ENCODE measurements around the gene SLC43A1. TPM values are rescaled to one million over a fixed set of nuclear protein-coding genes. Genes with fewer than 3 reads are reported as not detected.

The SLC43A1 gene
- total and polyA plus RNA-seq, 2 experiments from 2014 or later: 19.6 to 49.7 TPM

DNA sequence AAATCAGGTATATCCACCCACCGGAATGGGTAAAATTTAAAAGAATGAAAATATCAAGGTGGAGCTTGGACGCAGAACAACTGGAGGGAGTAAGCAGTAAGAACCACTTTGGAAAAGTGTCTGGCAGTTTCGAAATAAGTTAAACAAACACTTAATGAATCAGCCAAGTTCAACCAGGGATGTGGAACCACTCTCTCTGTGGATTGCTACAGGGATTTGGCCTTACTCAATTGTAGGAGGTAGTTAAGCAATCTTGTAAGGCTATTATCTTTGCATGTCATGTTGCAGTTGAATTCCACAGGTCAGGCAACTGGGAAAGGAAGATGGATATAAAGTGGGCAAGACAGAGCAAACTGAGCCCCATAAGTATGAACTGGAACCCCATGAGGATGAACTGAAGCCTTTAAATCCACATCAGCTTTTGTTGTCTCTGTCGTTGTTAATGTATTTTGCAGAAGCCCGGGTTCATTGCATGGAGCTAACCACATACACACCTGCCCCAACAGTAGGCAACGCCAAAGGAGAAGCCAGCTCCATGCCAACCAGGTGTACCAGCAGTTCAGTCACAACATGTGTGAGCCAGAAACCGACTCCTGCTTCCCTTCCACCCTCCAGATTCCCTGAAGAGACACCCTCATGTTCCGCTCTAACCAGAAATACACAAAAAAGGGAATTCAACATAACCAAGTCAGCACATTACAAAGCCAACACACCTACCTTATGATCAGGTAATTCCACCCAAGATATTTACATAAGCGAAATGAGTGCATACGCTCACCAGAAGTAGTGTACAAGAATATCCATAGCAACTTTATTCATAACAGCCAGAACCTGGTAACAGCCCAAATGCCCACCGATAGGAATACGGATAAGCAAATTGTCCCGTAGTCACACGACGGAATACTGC, 80.6 kb downstream of the SLC43A1 start:
- no peaks in the 10 kb centered on the region for H3K27me3 ChIP-seq (ENCODE audit: insufficient read depth)
- no peak overlapping the region for H3K4me3 ChIP-seq
- H3K27ac Mint-ChIP-seq: no peak overlapping the region
- no peak overlapping the region for H2AFZ ChIP-seq
- DNase-seq (ENCODE audit: low spot score) (no peak), ATAC-seq (no peak)
- no peaks in the 10 kb centered on the region; the same call in 2 of the 3 replicates for H3K9me3 Mint-ChIP-seq
- H4K20me1 ChIP-seq (replicated peaks; ENCODE audit: insufficient read depth): no peaks in the 10 kb centered on the region
- H3K36me3 ChIP-seq (ENCODE audit: insufficient read depth): no peaks in the 10 kb centered on the region
- H3K36me3 Mint-ChIP-seq (ENCODE audit: low read depth): no peaks in the 10 kb centered on the region
- H3K4me1 ChIP-seq (ENCODE audit: insufficient read depth): no peaks in the 10 kb centered on the region
- H3F3A ChIP-seq (replicated peaks; ENCODE audit: low read depth): no peaks in the 10 kb centered on the region
- H3K4me2 ChIP-seq: no peak overlapping the region
- no peaks in the 10 kb centered on the region for H3K4me1 Mint-ChIP-seq
- H3K79me2 ChIP-seq (replicated peaks; ENCODE audit: insufficient read depth): no peaks in the 10 kb centered on the region
- no peak overlapping the region for H3K27ac ChIP-seq (ENCODE audit: low read depth)
- H3K9me2 ChIP-seq (ENCODE audit: insufficient read depth): no peaks in the 10 kb centered on the region
- H3K4me3 Mint-ChIP-seq: no peak overlapping the region
- TF ChIP-seq ETS1 (IDR thresholded peaks at IDR 0.05): no peak
- H3K27me3 Mint-ChIP-seq (ENCODE audit: insufficient read depth, low read depth, poor library complexity): peaks cover 3% of the 10 kb centered on the region

Small RNA genes within 50 kb of the gene (small RNA-seq; reads per million reads assigned to genes)
- gene RN7SL605P (ENCODE audit: low replicate concordance) (not detected), gene RNA5SP341 (ENCODE audit: low replicate concordance) (not detected)

Other genes starting within 250 kb of the SLC43A1 start
- 61.0 and 72.2 TPM in 2 replicates for gene TNKS1BP1, start 190.8 kb downstream of the SLC43A1 start, total RNA-seq (2014; rRNA removed; shearing (Covaris generic))
- gene TNKS1BP1, start 190.8 kb downstream of the SLC43A1 start, polyA plus RNA-seq (2016; fragmentation: Nextera tagmentation; extraction: Ambion mirVana): 64.2 and 72.9 TPM in 2 replicates
- 210 and 216 TPM in 2 replicates for gene SSRP1, start 179.8 kb downstream of the SLC43A1 start, total RNA-seq (2014; rRNA removed; shearing (Covaris generic))
- 205 and 225 TPM in 2 replicates for gene SSRP1, start 179.8 kb downstream of the SLC43A1 start, polyA plus RNA-seq (2016; fragmentation: Nextera tagmentation; extraction: Ambion mirVana)
- 0.35 TPM in 1 of 2 replicates, not detected in the other for gene P2RX3, start 177.3 kb downstream of the SLC43A1 start, total RNA-seq (2014; rRNA removed; shearing (Covaris generic))
- gene P2RX3, start 177.3 kb downstream of the SLC43A1 start, polyA plus RNA-seq (2016; fragmentation: Nextera tagmentation; extraction: Ambion mirVana): 0.15 and 0.23 TPM in 2 replicates
- gene PRG3, start 134.6 kb downstream of the SLC43A1 start, total RNA-seq (2014; rRNA removed; shearing (Covaris generic)): not detected in 2 replicates
- not detected in 2 replicates for gene PRG3, start 134.6 kb downstream of the SLC43A1 start, polyA plus RNA-seq (2016; fragmentation: Nextera tagmentation; extraction: Ambion mirVana)
- gene PRG2, start 125.1 kb downstream of the SLC43A1 start, total RNA-seq (2014; rRNA removed; shearing (Covaris generic)): not detected in 2 replicates
- not detected in 2 replicates for gene PRG2, start 125.1 kb downstream of the SLC43A1 start, polyA plus RNA-seq (2016; fragmentation: Nextera tagmentation; extraction: Ambion mirVana)
- gene SLC43A3, start 88.6 kb downstream of the SLC43A1 start, total RNA-seq (2014; rRNA removed; shearing (Covaris generic)): 23.7 and 24.8 TPM in 2 replicates
- gene SLC43A3, start 88.6 kb downstream of the SLC43A1 start, polyA plus RNA-seq (2016; fragmentation: Nextera tagmentation; extraction: Ambion mirVana): 11.5 and 14.3 TPM in 2 replicates
- 15.9 and 16.1 TPM in 2 replicates for gene RTN4RL2, start 55.2 kb downstream of the SLC43A1 start, total RNA-seq (2014; rRNA removed; shearing (Covaris generic))
- 13.1 and 13.9 TPM in 2 replicates for gene RTN4RL2, start 55.2 kb downstream of the SLC43A1 start, polyA plus RNA-seq (2016; fragmentation: Nextera tagmentation; extraction: Ambion mirVana)
- 59.1 and 75.8 TPM in 2 replicates for gene TIMM10, start 15.1 kb upstream of the SLC43A1 start, total RNA-seq (2014; rRNA removed; shearing (Covaris generic))
- 193 and 194 TPM in 2 replicates for gene TIMM10, start 15.1 kb upstream of the SLC43A1 start, polyA plus RNA-seq (2016; fragmentation: Nextera tagmentation; extraction: Ambion mirVana)
- 0.31 TPM in 1 of 2 replicates, not detected in the other for gene SMTNL1, start 21.9 kb upstream of the SLC43A1 start, total RNA-seq (2014; rRNA removed; shearing (Covaris generic))
- gene SMTNL1, start 21.9 kb upstream of the SLC43A1 start, polyA plus RNA-seq (2016; fragmentation: Nextera tagmentation; extraction: Ambion mirVana): 0.14 and 0.70 TPM in 2 replicates
- gene UBE2L6, start 52.0 kb upstream of the SLC43A1 start, total RNA-seq (2014; rRNA removed; shearing (Covaris generic)): 42.2 and 52.0 TPM in 2 replicates
- gene UBE2L6, start 52.0 kb upstream of the SLC43A1 start, polyA plus RNA-seq (2016; fragmentation: Nextera tagmentation; extraction: Ambion mirVana): 46.0 and 46.5 TPM in 2 replicates
- gene SERPING1, start 82.0 kb upstream of the SLC43A1 start, total RNA-seq (2014; rRNA removed; shearing (Covaris generic)): 40.8 and 42.3 TPM in 2 replicates
- 49.8 and 54.7 TPM in 2 replicates for gene SERPING1, start 82.0 kb upstream of the SLC43A1 start, polyA plus RNA-seq (2016; fragmentation: Nextera tagmentation; extraction: Ambion mirVana)
- gene YPEL4, start 134.2 kb upstream of the SLC43A1 start, total RNA-seq (2014; rRNA removed; shearing (Covaris generic)): 0.82 TPM in 1 of 2 replicates, not detected in the other
- 1.1 and 1.2 TPM in 2 replicates for gene YPEL4, start 134.2 kb upstream of the SLC43A1 start, polyA plus RNA-seq (2016; fragmentation: Nextera tagmentation; extraction: Ambion mirVana)
- gene CLP1, start 142.1 kb upstream of the SLC43A1 start, total RNA-seq (2014; rRNA removed; shearing (Covaris generic)): 25.2 and 25.4 TPM in 2 replicates
- 14.4 and 16.8 TPM in 2 replicates for gene CLP1, start 142.1 kb upstream of the SLC43A1 start, polyA plus RNA-seq (2016; fragmentation: Nextera tagmentation; extraction: Ambion mirVana)
- gene ZDHHC5, start 152.4 kb upstream of the SLC43A1 start, total RNA-seq (2014; rRNA removed; shearing (Covaris generic)): 35.7 and 42.3 TPM in 2 replicates
- 15.7 and 16.9 TPM in 2 replicates for gene ZDHHC5, start 152.4 kb upstream of the SLC43A1 start, polyA plus RNA-seq (2016; fragmentation: Nextera tagmentation; extraction: Ambion mirVana)
- gene MED19, start 196.5 kb upstream of the SLC43A1 start, total RNA-seq (2014; rRNA removed; shearing (Covaris generic)): 15.2 and 17.7 TPM in 2 replicates
- gene MED19, start 196.5 kb upstream of the SLC43A1 start, polyA plus RNA-seq (2016; fragmentation: Nextera tagmentation; extraction: Ambion mirVana): 64.2 and 64.9 TPM in 2 replicates
- gene TMX2, start 196.9 kb upstream of the SLC43A1 start, total RNA-seq (2014; rRNA removed; shearing (Covaris generic)): 61.1 and 69.3 TPM in 2 replicates
- gene TMX2, start 196.9 kb upstream of the SLC43A1 start, polyA plus RNA-seq (2016; fragmentation: Nextera tagmentation; extraction: Ambion mirVana): 56.0 and 59.2 TPM in 2 replicates
- 282 and 311 TPM in 2 replicates for gene SELENOH, start 225.8 kb upstream of the SLC43A1 start, total RNA-seq (2014; rRNA removed; shearing (Covaris generic))
- gene SELENOH, start 225.8 kb upstream of the SLC43A1 start, polyA plus RNA-seq (2016; fragmentation: Nextera tagmentation; extraction: Ambion mirVana): 363 and 379 TPM in 2 replicates
- gene BTBD18, start 236.1 kb upstream of the SLC43A1 start, total RNA-seq (2014; rRNA removed; shearing (Covaris generic)): 0.08 TPM in 1 of 2 replicates, not detected in the other
- gene BTBD18, start 236.1 kb upstream of the SLC43A1 start, polyA plus RNA-seq (2016; fragmentation: Nextera tagmentation; extraction: Ambion mirVana): 0.29 and 0.31 TPM in 2 replicates
- 136 and 148 TPM in 2 replicates for gene CTNND1, start 246.1 kb upstream of the SLC43A1 start, total RNA-seq (2014; rRNA removed; shearing (Covaris generic))
- 37.0 and 39.1 TPM in 2 replicates for gene CTNND1, start 246.1 kb upstream of the SLC43A1 start, polyA plus RNA-seq (2016; fragmentation: Nextera tagmentation; extraction: Ambion mirVana)